Right cardiac atrium (tissue), 5 donors: ENCODE measurements around the gene RALGAPA2. TPM values are rescaled to one million over a fixed set of nuclear protein-coding genes. Genes with fewer than 3 reads are reported as not detected.

ENCODE experiments used
- ATAC-seq, 2 donors: fragments of 200-7000 bp; cut with Tn5 transposase; one replicate each; pipeline versions ENCODE4 v1.8.0 to v1.9.1; 2020; ENCODE audit warnings: moderate library complexity in 2 of 2, mild to moderate bottlenecking in 1 of 2
- DNase-seq, 3 donors: peaks; one replicate each; pipeline ENCODE4 v3.0.0-alpha.2; 2020
- H3K27ac ChIP-seq: one replicate; pipeline ENCODE4 v1.5.1; 2013; ENCODE audit warnings: mild to moderate bottlenecking, low read length, control low read depth, moderate library complexity
- H3K27me3 ChIP-seq: one replicate; pipeline ENCODE4 v1.6.1; 2013; ENCODE audit not compliant: control insufficient read depth, insufficient read depth
- H3K4me1 ChIP-seq: one replicate; pipeline ENCODE4 v1.6.1; 2013; ENCODE audit warnings: low read length; ENCODE audit not compliant: control insufficient read depth, insufficient read depth
- H3K4me3 ChIP-seq: one replicate; pipeline ENCODE4 v1.5.1; 2013; ENCODE audit warnings: low read length, control low read depth
- H3K9me3 ChIP-seq: one replicate; pipeline ENCODE4 v1.6.1; 2013; ENCODE audit warnings: low read length; ENCODE audit not compliant: control insufficient read depth
- WGBS: extraction: QIAGEN DNeasy Blood & Tissue Kit; methylation state at CpG from one replicate; pipeline ENCODE4 v1.1.7; 2013; 5-methylcytosine and 5-hydroxymethylcytosine counted together
- intact Hi-C, 4 donors: fragments of 100-400 bp; cut with DNase I; formaldehyde crosslinking; loops; one replicate each; pipeline versions ENCODE4 v1.11.0 to v1.14.0; 2022 to 2023
- polyA plus RNA-seq: library from polyadenylated mRNA; stranded (reverse); fragments of 200-250 nt; gene quantifications from one replicate; pipeline ENCODE4 v1.2.3, GENCODE V29; 2013
- total RNA-seq, 4 donors: library from RNA; stranded (reverse); fragmentation: NEBNext Ultra II Directional; extraction: Animal tissue kit (Norgen Biotek cat#: 25700); gene quantifications; one replicate each; pipeline ENCODE4 v1.2.1, GENCODE V29; 2021
- donor health status: healthy with polysubstance abuse.
- donor health status: DM: no; HTN: yes; CAD: no.
- donor health status: DM: no; HTN: no; CAD: no.
- donor health status: DM: no; HTN: yes; CAD: no; lungs with severe emphysema.
- donor health status: DM: yes; HTN: yes; CAD: no.

The RALGAPA2 gene
- total and polyA plus RNA-seq, 5 donors: 7.2 to 32.1 (median 25.8) TPM

- no peak for DNase-seq
- Histone ChIP-seq H3K4me3 (no peak overlapping the region), H3K27me3 (peaks cover 8% of the 10 kb centered on the region), H3K4me1 (no peaks in the 10 kb centered on the region), H3K9me3 (peaks cover 2% of the 10 kb centered on the region), H3K27ac (no peak overlapping the region)
- ATAC-seq: no peak
- intact Hi-C loops: no loop called here
- 53% methylated on average over 8 of the region's 8 CpGs for WGBS
These were observed 336.6 kb downstream of the RALGAPA2 start for GRCh38 chr20:20375862-20376261.

GRCh38 chr20:20373091-20373571 lies 339.3 kb downstream of the RALGAPA2 start:
- Histone ChIP-seq H3K4me1 (no peaks in the 10 kb centered on the region), H3K4me3 (no peak overlapping the region), H3K27me3 (peaks cover 8% of the 10 kb centered on the region), H3K9me3 (no peaks in the 10 kb centered on the region), H3K27ac (no peak overlapping the region)
- no peak for DNase-seq
- ATAC-seq: no peak
- WGBS: 46% methylated on average over 17 of the region's 17 CpGs
- intact Hi-C loops: no loop called here

GRCh38 chr20:20371681-20372080 lies 340.8 kb downstream of the RALGAPA2 start:
- peaks cover 4% of the 10 kb centered on the region for H3K4me1 ChIP-seq
- 20% methylated on average over 3 of the region's 3 CpGs for WGBS
- H3K27me3 ChIP-seq: peaks cover 8% of the 10 kb centered on the region
- intact Hi-C loops: no loop called here
- no peaks in the 10 kb centered on the region for H3K9me3 ChIP-seq
- H3K4me3 ChIP-seq: no peak overlapping the region
- no peak for DNase-seq
- no peak for ATAC-seq
- no peak overlapping the region for H3K27ac ChIP-seq

- H3K27me3 ChIP-seq: peaks cover 8% of the 10 kb centered on the region
- 23% methylated on average over 7 of the region's 7 CpGs for WGBS
- ATAC-seq: no peak
- no peak for DNase-seq
- no peak overlapping the region for H3K27ac ChIP-seq
- no peaks in the 10 kb centered on the region for H3K9me3 ChIP-seq
- intact Hi-C loops: no loop called here
- peaks cover 4% of the 10 kb centered on the region for H3K4me1 ChIP-seq
- H3K4me3 ChIP-seq: no peak overlapping the region
These were observed 341.4 kb downstream of the RALGAPA2 start for GRCh38 chr20:20371083-20371482.

- intact Hi-C loops: no loop called here
- H3K4me1 ChIP-seq: peaks cover 4% of the 10 kb centered on the region
- DNase-seq (no peak), ATAC-seq (no peak)
- no peak overlapping the region for H3K27ac ChIP-seq
- no peak overlapping the region for H3K4me3 ChIP-seq
- peaks cover 8% of the 10 kb centered on the region for H3K27me3 ChIP-seq
- 10% methylated on average over 10 of the region's 10 CpGs for WGBS
- H3K9me3 ChIP-seq: no peaks in the 10 kb centered on the region
These were observed 342.3 kb downstream of the RALGAPA2 start for GRCh38 chr20:20370094-20370575.

GRCh38 chr20:20369250-20370093 lies 343.0 kb downstream of the RALGAPA2 start:
- H3K4me1 ChIP-seq: peaks cover 4% of the 10 kb centered on the region
- ATAC-seq (peak in 1 of 2 donors; percentile 33), DNase-seq (no peak)
- intact Hi-C loops: loop anchor here in 2 of 4 donors (5.0 to 10.0 kb wide), 2 partner anchors 195 to 198 kb away; no protein-coding TSS in a partner anchor
- no peak overlapping the region for H3K4me3 ChIP-seq
- H3K27ac ChIP-seq: no peak overlapping the region
- 2% methylated on average over 86 of the region's 86 CpGs for WGBS
- H3K27me3 ChIP-seq: peaks cover 6% of the 10 kb centered on the region
- H3K9me3 ChIP-seq: no peaks in the 10 kb centered on the region

GRCh38 chr20:20368418-20369249 lies 343.8 kb downstream of the RALGAPA2 start:
- 1% methylated on average over 130 of the region's 130 CpGs for WGBS
- no peak overlapping the region for H3K27ac ChIP-seq
- no peaks in the 10 kb centered on the region for H3K9me3 ChIP-seq
- intact Hi-C loops: loop anchor here in 2 of 4 donors (5.0 to 10.0 kb wide), 2 partner anchors 196 to 199 kb away; no protein-coding TSS in a partner anchor
- no peak for ATAC-seq
- DNase-seq: no peak
- peaks cover 4% of the 10 kb centered on the region for H3K4me1 ChIP-seq
- H3K4me3 ChIP-seq: peak overlapping the region; percentile 56
- peaks cover 3% of the 10 kb centered on the region for H3K27me3 ChIP-seq

GRCh38 chr20:20367575-20368417 lies 344.6 kb downstream of the RALGAPA2 start, which contains the start of gene INSM1:
INSM1 (plus strand) TSS chr20:20368104; CDS start chr20:20368268, 164 bp downstream.
- 1% methylated on average over 107 of the region's 108 CpGs for WGBS
- DNase-seq (no peak), ATAC-seq (no peak)
- Histone ChIP-seq H3K27me3 (peaks cover 3% of the 10 kb centered on the region), H3K9me3 (no peaks in the 10 kb centered on the region), H3K27ac (no peak within 1 kb of the TSS), H3K4me1 (peaks cover 4% of the 10 kb centered on the region), H3K4me3 (peak within 1 kb of the TSS; percentile 56)
- intact Hi-C loops: loop anchor here in 2 of 4 donors (5.0 to 10.0 kb wide), 2 partner anchors 197 to 200 kb away; no protein-coding TSS in a partner anchor

GRCh38 chr20:20366876-20367574 lies 345.4 kb downstream of the RALGAPA2 start:
- no peaks in the 10 kb centered on the region for H3K9me3 ChIP-seq
- ATAC-seq (no peak), DNase-seq (no peak)
- peaks cover 3% of the 10 kb centered on the region for H3K27me3 ChIP-seq
- WGBS: 1% methylated on average over 63 of the region's 63 CpGs
- intact Hi-C loops: loop anchor here in 2 of 4 donors (5.0 to 10.0 kb wide), 2 partner anchors 198 to 200 kb away; no protein-coding TSS in a partner anchor
- H3K4me1 ChIP-seq: peaks cover 4% of the 10 kb centered on the region
- H3K27ac ChIP-seq: no peak overlapping the region
- H3K4me3 ChIP-seq: peak overlapping the region; percentile 56
